Measurements from ENCODE around the gene CD248. TPM values are rescaled to one million over a fixed set of nuclear protein-coding genes. Genes with fewer than 3 reads are reported as not detected.

CD248 gene
- total RNA-seq, 1 experiment from 2014 or later = 2.6 TPM

GRCh38 chr11:66333220-66333877 lies 16.5 kb upstream of the CD248 start:
- no peak for ATAC-seq
- Mint-ChIP-seq H3K27me3 (ENCODE audit: low read depth) (no peaks in the 10 kb centered on the region), H3K4me1 (peaks cover 20% of the 10 kb centered on the region), H3K9me3 (no peaks in the 10 kb centered on the region), H3K4me3 (no peak overlapping the region), H3K27ac (no peak overlapping the region), H3K36me3 (no peaks in the 10 kb centered on the region)
- DNase-seq (ENCODE audit: low spot score) = no peak
- no peak for TF ChIP-seq USF1 (CRISPR knock-in tag; IDR thresholded peaks at IDR 0.05)
- no peak for TF ChIP-seq CDX4 (CRISPR knock-in tag; IDR thresholded peaks at IDR 0.05; ENCODE audit: borderline replicate concordance)
- TF ChIP-seq E2F4 (CRISPR knock-in tag; IDR thresholded peaks at IDR 0.05; ENCODE audit: borderline replicate concordance, low read depth) = no peak
- TF ChIP-seq SP1 (CRISPR knock-in tag; conservative IDR thresholded peaks at IDR 0.05) = no peak
- no peak for TF ChIP-seq ZNF219 (CRISPR knock-in tag; IDR thresholded peaks at IDR 0.05; ENCODE audit: borderline replicate concordance)
- TF ChIP-seq STAT6 (CRISPR knock-in tag; conservative IDR thresholded peaks at IDR 0.05; ENCODE audit: low read depth) = no peak
- no peak for TF ChIP-seq NR1H2 (CRISPR knock-in tag; IDR thresholded peaks at IDR 0.05)
- no peak for TF ChIP-seq ZNF396 (CRISPR knock-in tag; IDR thresholded peaks at IDR 0.05; ENCODE audit: borderline replicate concordance)
- no peak for TF ChIP-seq PRDM15 (CRISPR knock-in tag; IDR thresholded peaks at IDR 0.05)
- no peak for TF ChIP-seq ELF4 (CRISPR knock-in tag; IDR thresholded peaks at IDR 0.05; ENCODE audit: low read depth)
- no peak for TF ChIP-seq SMAD3 (CRISPR knock-in tag; IDR thresholded peaks at IDR 0.05; ENCODE audit: borderline replicate concordance)
- no peak for TF ChIP-seq ATF2 (CRISPR knock-in tag; IDR thresholded peaks at IDR 0.05; ENCODE audit: borderline replicate concordance, low read depth)
- TF ChIP-seq IRF2 (CRISPR knock-in tag; IDR thresholded peaks at IDR 0.05; ENCODE audit: borderline replicate concordance, low read depth) = no peak
- no peak for TF ChIP-seq TEAD4 (CRISPR knock-in tag; IDR thresholded peaks at IDR 0.05)
- no peak for TF ChIP-seq HMGXB4 (CRISPR knock-in tag; IDR thresholded peaks at IDR 0.05)
- TF ChIP-seq TCF7 (CRISPR knock-in tag; IDR thresholded peaks at IDR 0.05; ENCODE audit: low read depth) = no peak
- TF ChIP-seq FOXK1 (CRISPR knock-in tag; IDR thresholded peaks at IDR 0.05) = no peak
- TF ChIP-seq ZNF425 (CRISPR knock-in tag; conservative IDR thresholded peaks at IDR 0.05) = no peak
- POLR2A ChIA-PET = interaction anchor here (0.8 kb wide), 1 partner anchor 17 kb away, joined by 5 read pairs; the partner anchor contains the start of gene CD248
- CTCF ChIA-PET = interaction anchor here (0.6 to 8.7 kb wide), 6 partner anchors 12 to 53 kb away, joined by 3 to 319 read pairs (median 6); partner anchors contain the start of genes BRMS1 and CD248
